Measurements from ENCODE around the gene TPK1. TPM values are rescaled to one million over a fixed set of nuclear protein-coding genes. Genes with fewer than 3 reads are reported as not detected.
"Not testable (repeated sequence)": the region's sequence is repeated elsewhere in the genome, so short reads cannot be mapped to it uniquely, and the experiment has no call there.

Gene TPK1
- total RNA-seq, 1 experiment from 2014 or later: 3.3 TPM

DNA sequence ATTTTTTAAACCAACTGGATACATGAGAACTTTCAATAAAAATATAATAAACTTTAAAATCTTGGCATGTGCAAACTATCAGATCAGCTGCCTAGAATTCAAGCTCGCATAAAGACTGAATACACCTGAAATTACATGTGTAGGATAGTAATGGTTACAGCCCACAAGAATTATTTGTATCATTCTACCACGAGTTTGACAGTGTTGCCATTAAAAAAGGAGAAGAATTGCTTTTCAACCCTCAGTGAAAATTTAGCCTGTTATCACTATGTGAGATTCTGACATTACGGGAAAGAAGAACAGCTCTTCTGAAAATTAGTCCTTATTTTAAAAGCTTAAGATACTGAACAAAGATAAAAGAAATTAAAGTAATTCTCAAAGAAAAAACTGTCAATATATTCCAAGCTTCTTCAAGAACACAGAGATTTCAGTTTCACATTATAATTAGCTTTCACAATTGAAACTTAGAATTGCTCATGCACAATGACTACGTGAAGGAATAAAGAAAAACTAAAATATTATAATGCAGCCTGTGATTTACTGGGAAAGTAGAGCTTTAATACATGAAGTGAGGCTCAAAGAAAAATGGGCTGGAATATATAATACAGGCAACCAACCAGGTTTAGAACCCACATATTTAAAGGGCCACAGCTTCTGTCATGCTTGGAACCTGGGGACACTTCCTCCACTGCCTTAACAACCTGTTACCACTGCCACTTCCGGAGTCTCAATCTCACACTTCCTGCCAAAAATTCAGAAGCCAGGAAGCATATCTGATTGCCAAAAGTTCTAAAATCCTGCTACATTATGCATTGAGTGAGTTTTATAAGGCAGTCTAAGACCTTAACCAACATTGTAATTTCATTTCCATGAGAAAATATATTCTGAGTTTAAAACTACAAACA is 23.2 kb downstream of the TPK1 start:
- in situ Hi-C loops (cut with HindIII; ENCODE audit: low pct_unique_long_range_greater_than_20kb, low sequenced_read_pairs): no loop called here
- POLR2A ChIA-PET: no interaction called here
- BruUV-seq (replicated peaks): no TSS peak
- DNase-seq (ENCODE audit: low read depth, low spot score): no peak
- no peaks in the 10 kb centered on the region for H3K27me3 ChIP-seq (ENCODE audit: control insufficient read depth, insufficient read depth, low read length)
- no peak overlapping the region for H3K27ac ChIP-seq (ENCODE audit: low read length)
- no peak overlapping the region for H3K4me3 ChIP-seq (ENCODE audit: low read depth in 2 of 2, low read length in 2 of 2)
- TF ChIP-seq, protein P1, sequence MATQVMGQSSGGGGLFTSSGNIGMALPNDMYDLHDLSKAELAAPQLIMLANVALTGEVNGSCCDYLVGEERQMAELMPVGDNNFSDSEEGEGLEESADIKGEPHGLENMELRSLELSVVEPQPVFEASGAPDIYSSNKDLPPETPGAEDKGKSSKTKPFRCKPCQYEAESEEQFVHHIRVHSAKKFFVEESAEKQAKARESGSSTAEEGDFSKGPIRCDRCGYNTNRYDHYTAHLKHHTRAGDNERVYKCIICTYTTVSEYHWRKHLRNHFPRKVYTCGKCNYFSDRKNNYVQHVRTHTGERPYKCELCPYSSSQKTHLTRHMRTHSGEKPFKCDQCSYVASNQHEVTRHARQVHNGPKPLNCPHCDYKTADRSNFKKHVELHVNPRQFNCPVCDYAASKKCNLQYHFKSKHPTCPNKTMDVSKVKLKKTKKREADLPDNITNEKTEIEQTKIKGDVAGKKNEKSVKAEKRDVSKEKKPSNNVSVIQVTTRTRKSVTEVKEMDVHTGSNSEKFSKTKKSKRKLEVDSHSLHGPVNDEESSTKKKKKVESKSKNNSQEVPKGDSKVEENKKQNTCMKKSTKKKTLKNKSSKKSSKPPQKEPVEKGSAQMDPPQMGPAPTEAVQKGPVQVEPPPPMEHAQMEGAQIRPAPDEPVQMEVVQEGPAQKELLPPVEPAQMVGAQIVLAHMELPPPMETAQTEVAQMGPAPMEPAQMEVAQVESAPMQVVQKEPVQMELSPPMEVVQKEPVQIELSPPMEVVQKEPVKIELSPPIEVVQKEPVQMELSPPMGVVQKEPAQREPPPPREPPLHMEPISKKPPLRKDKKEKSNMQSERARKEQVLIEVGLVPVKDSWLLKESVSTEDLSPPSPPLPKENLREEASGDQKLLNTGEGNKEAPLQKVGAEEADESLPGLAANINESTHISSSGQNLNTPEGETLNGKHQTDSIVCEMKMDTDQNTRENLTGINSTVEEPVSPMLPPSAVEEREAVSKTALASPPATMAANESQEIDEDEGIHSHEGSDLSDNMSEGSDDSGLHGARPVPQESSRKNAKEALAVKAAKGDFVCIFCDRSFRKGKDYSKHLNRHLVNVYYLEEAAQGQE (IDR thresholded peaks at IDR 0.05; ENCODE audit: insufficient read depth in 1 of 2, low read depth in 2 of 2, low read length in 1 of 2): no peak
- no peak for TF ChIP-seq POLR2AphosphoS5 (IDR thresholded peaks at IDR 0.05; ENCODE audit: low read depth, low read length)
- TF ChIP-seq, protein P2, sequence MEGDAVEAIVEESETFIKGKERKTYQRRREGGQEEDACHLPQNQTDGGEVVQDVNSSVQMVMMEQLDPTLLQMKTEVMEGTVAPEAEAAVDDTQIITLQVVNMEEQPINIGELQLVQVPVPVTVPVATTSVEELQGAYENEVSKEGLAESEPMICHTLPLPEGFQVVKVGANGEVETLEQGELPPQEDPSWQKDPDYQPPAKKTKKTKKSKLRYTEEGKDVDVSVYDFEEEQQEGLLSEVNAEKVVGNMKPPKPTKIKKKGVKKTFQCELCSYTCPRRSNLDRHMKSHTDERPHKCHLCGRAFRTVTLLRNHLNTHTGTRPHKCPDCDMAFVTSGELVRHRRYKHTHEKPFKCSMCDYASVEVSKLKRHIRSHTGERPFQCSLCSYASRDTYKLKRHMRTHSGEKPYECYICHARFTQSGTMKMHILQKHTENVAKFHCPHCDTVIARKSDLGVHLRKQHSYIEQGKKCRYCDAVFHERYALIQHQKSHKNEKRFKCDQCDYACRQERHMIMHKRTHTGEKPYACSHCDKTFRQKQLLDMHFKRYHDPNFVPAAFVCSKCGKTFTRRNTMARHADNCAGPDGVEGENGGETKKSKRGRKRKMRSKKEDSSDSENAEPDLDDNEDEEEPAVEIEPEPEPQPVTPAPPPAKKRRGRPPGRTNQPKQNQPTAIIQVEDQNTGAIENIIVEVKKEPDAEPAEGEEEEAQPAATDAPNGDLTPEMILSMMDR (IDR thresholded peaks at IDR 0.05): no peak
- no peak for TF ChIP-seq SIN3A (IDR thresholded peaks at IDR 0.05; ENCODE audit: borderline replicate concordance, insufficient read depth, low read depth, low read length)
- TF ChIP-seq TCF7L2 (IDR thresholded peaks at IDR 0.05; ENCODE audit: low read depth, low read length): no peak
- CTCF ChIA-PET: no interaction called here
- intact Hi-C loops (cut with micrococcal nuclease; ENCODE audit: unreplicated experiment): no loop called here
- no peaks in the 10 kb centered on the region for H3K4me1 ChIP-seq (ENCODE audit: control insufficient read depth, insufficient read depth, low read length)
- no peak for ATAC-seq
- no peaks in the 10 kb centered on the region for H3K36me3 ChIP-seq (ENCODE audit: control insufficient read depth, insufficient read depth, low read length)
- no peaks in the 10 kb centered on the region for H3K9me3 ChIP-seq (ENCODE audit: control insufficient read depth, insufficient read depth, low read depth, low read length)

DNA sequence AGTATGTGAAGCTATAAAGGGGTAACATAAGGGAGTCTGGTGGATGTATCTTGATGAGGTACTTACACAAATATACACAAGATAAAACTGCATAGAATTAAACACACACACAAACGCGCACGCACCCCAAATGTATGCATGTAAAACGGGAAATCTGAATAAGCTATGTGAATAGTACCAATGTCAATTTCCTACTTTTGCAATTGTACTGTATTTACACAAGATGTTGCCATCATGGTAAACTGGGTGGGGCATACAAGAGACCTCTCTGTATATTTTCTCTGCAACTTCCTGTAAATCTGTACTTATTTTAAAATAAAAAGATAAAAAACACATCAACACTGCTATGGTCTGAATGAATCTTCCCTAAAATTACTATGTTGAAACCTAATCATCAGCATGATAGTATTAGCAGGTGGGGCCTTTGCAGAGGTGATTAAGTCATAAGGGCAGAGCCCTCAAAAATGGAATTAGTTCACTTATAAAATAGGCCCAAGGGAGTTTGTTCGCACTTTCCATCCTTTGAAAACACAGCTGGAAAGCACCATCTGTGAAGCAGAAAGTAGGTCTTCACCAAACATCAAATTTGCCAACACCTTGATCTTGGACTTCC is 30.1 kb downstream of the TPK1 start:
- ChIA-PET POLR2A (interaction anchor here (0.6 kb wide), 1 partner anchor 105 kb away, joined by 5 read pairs; no protein-coding TSS in a partner anchor), CTCF (no interaction called here)
- no peaks in the 10 kb centered on the region for H3K27me3 ChIP-seq (ENCODE audit: control insufficient read depth, insufficient read depth, low read length)
- H3K36me3 ChIP-seq (ENCODE audit: control insufficient read depth, insufficient read depth, low read length): no peaks in the 10 kb centered on the region
- in situ Hi-C loops (cut with HindIII; ENCODE audit: low pct_unique_long_range_greater_than_20kb, low sequenced_read_pairs): no loop called here
- DNase-seq (ENCODE audit: low read depth, low spot score) (no peak), ATAC-seq (no peak)
- no TSS peak for BruUV-seq (replicated peaks)
- no peak overlapping the region for H3K4me3 ChIP-seq (ENCODE audit: low read depth in 2 of 2, low read length in 2 of 2)
- intact Hi-C loops (cut with micrococcal nuclease; ENCODE audit: unreplicated experiment): no loop called here
- no peak for TF ChIP-seq SIN3A (IDR thresholded peaks at IDR 0.05; ENCODE audit: borderline replicate concordance, insufficient read depth, low read depth, low read length)
- TF ChIP-seq TCF7L2 (IDR thresholded peaks at IDR 0.05; ENCODE audit: low read depth, low read length): no peak
- no peak for TF ChIP-seq POLR2AphosphoS5 (IDR thresholded peaks at IDR 0.05; ENCODE audit: low read depth, low read length)
- TF ChIP-seq, protein P1 (IDR thresholded peaks at IDR 0.05; ENCODE audit: insufficient read depth in 1 of 2, low read depth in 2 of 2, low read length in 1 of 2): no peak
- TF ChIP-seq, protein P2 (IDR thresholded peaks at IDR 0.05): no peak
- no peaks in the 10 kb centered on the region for H3K9me3 ChIP-seq (ENCODE audit: control insufficient read depth, insufficient read depth, low read depth, low read length)
- no peak overlapping the region for H3K27ac ChIP-seq (ENCODE audit: low read length)
- H3K4me1 ChIP-seq (ENCODE audit: control insufficient read depth, insufficient read depth, low read length): no peaks in the 10 kb centered on the region

DNA sequence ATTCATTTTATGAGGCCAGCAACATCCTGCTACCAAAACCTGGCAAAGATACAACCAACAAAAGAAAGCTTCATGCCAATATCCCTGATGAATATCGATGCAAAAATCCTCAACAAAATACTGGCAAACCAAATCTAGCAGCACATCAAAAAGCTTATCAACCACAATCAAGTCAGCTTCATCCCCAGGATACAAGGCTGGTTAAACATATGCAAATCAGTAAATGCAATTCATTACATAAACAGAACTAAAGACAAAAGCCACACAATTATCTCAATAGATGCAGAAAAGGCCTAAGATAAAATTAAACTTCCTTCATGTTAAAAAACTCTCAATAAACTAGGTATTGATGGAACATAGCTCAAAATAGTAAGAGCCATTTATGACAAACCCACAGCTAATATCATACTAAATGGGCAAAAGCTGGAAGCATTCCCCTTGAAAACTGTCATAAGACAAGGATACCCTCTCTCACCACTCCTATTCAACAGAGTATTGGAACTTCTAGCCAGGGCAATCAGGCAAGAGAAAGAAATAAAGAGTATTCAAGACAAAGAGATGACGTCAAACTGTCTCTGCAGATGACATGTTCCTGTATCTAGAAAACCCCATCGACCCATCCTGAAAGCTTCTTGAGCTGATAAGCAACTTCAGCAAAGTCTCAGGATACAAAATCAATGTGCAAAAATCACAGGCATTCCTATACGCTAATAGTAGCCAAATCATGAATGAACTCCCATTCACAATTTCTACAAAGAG is 35.0 kb downstream of the TPK1 start:
- BruUV-seq (replicated peaks); H3K27me3 ChIP-seq (ENCODE audit: control insufficient read depth, insufficient read depth, low read length); POLR2A ChIA-PET; H3K4me3 ChIP-seq (ENCODE audit: low read depth in 2 of 2, low read length in 2 of 2); intact Hi-C loops (cut with micrococcal nuclease; ENCODE audit: unreplicated experiment); H3K27ac ChIP-seq (ENCODE audit: low read length); H3K9me3 ChIP-seq (ENCODE audit: control insufficient read depth, insufficient read depth, low read depth, low read length); in situ Hi-C loops (cut with HindIII; ENCODE audit: low pct_unique_long_range_greater_than_20kb, low sequenced_read_pairs); H3K36me3 ChIP-seq (ENCODE audit: control insufficient read depth, insufficient read depth, low read length); CTCF ChIA-PET; H3K4me1 ChIP-seq (ENCODE audit: control insufficient read depth, insufficient read depth, low read length); DNase-seq (ENCODE audit: low read depth, low spot score); ATAC-seq: not testable (repeated sequence)

Measured in Panc1 (cell line).